HT1080 (cell line): ENCODE results near the gene GPR152. TPM values are rescaled to one million over a fixed set of nuclear protein-coding genes. Genes with fewer than 3 reads are reported as not detected.

Experiments used
- DNase-seq: peaks from one replicate; pipeline ENCODE4 v3.0.0-alpha.2; 2015; ENCODE audit warnings: low read depth
- polyA plus RNA-seq, 2 experiments: library from polyadenylated mRNA; depleted of rRNA; stranded (reverse); fragments of >200 nt; gene quantifications; 2 replicates each; pipeline ENCODE4 v1.2.3, GENCODE V29; 2015
- total RNA-seq: library from RNA; depleted of rRNA; stranded (reverse); fragments of >200 nt; shearing (Covaris generic); gene quantifications from 2 replicates; pipeline ENCODE4 v1.2.3, GENCODE V29; 2014; rRNA removed

Gene GPR152, protein sequence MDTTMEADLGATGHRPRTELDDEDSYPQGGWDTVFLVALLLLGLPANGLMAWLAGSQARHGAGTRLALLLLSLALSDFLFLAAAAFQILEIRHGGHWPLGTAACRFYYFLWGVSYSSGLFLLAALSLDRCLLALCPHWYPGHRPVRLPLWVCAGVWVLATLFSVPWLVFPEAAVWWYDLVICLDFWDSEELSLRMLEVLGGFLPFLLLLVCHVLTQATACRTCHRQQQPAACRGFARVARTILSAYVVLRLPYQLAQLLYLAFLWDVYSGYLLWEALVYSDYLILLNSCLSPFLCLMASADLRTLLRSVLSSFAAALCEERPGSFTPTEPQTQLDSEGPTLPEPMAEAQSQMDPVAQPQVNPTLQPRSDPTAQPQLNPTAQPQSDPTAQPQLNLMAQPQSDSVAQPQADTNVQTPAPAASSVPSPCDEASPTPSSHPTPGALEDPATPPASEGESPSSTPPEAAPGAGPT
- total RNA-seq = not detected in 2 replicates
- not detected in 2 replicates for polyA plus RNA-seq (2015; cell fraction: cytosol; rRNA removed)
- polyA plus RNA-seq (2015; cell fraction: nucleus; rRNA removed) = not detected in 2 replicates

DNA sequence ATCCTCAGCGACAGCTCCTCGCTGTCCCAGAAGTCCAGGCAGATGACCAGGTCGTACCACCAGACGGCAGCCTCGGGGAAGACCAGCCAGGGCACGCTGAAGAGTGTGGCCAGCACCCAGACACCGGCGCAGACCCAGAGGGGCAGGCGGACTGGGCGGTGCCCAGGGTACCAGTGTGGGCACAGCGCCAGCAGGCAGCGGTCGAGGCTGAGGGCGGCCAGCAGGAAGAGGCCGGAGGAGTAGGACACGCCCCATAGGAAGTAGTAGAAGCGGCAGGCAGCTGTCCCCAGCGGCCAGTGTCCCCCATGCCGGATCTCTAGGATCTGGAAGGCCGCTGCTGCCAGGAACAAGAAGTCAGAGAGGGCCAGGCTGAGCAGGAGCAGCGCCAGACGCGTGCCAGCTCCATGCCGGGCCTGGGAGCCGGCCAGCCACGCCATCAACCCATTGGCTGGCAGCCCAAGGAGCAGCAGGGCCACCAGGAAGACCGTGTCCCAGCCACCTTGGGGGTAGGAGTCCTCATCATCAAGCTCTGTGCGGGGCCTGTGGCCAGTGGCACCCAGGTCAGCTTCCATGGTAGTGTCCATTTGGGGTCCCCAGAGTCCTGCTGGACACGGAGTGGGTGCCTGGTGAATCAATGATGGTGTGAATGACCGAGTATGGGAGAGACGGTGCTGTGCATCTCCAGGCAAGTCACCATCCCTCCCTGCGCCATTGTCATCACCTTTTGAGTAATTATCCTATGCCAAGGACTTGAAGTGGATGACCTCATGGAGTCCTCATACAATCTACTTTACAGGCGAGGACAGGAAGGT, at the start of gene GPR152:
Gene GPR152, minus strand, starts transcription at position 589 of the 812 bp plus-strand sequence. Its CDS starts 5 bp downstream, at position 584.
- DNase-seq = no peak

DNA sequence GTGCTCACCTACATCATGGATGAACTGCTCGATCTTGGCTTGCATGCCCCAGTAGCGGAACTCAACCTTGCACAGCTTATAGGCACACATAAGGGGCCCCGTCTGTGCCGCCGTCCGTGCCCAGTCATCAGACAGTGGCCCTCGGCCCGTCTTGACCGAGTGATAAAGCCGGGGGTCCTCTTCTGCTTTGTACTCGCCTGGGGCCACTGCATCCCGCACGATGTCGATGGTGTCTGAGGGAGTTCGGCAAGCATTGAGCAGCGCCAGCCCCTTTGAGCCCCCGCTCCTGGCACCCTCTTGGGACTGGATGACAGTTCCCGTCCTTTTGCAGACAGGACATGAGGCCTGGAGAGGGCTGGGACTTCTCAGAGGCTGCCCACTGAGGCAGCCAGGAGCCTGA, 49.3 kb upstream of the GPR152 start:
- DNase-seq = no peak

DNA sequence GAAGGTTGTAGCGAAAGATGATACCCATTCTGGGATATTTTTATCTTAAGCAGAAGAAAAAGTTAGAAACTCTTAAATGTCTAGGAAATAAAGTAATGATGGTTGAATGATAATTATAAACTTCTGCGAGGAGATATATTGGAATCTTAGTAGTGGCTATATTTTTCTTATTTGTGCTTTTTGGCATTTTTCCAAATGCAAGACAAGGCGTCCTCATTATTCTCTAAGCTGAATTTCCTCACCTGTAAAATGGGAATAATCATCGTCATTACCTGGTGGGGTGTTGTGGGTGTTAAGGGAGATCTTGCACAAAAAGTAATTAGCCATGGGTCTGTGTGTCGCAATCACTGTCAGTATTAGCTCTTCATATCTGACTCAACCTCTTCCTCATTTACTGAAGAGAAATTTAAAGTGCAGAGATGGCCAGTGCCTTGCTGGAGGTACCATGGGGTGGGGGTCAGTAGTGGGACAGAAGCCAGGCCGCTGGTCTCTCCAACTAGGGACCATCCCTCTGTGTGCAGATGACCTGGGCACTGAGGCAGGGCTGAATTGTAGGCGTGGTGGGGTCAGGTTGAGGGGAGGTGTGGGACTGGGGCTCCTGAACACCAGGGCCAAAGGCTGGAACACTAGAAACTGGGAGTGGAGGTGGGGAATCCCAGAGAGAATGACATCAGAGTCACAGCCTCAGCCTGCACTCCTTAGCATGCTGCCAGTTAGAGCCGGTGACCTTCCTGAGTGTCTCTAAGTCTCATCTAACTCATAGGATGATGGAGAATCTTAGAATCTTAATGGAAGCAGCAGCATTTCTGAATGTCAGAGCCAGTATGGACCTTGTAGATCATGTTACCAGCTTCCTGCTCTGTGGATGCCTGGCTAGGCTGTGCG, 48.5 kb upstream of the GPR152 start:
- no peak for DNase-seq

DNA sequence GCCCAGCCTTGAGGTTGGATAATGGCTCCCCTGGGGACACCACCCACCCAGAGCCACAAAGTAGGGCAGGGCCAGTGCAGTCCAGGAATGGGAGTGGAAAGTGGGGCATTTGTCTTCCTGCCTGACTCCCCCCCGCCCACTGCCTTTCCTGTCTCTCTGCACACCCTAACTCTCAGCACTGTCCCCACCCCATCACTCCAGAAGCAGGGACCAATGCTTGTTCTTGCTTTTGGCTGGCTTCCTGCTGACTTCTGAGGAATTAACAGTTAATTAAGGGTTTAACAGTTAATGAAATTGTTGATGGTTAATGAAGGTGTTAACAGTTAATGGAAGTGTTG, 47.9 kb upstream of the GPR152 start:
- no peak for DNase-seq

DNA sequence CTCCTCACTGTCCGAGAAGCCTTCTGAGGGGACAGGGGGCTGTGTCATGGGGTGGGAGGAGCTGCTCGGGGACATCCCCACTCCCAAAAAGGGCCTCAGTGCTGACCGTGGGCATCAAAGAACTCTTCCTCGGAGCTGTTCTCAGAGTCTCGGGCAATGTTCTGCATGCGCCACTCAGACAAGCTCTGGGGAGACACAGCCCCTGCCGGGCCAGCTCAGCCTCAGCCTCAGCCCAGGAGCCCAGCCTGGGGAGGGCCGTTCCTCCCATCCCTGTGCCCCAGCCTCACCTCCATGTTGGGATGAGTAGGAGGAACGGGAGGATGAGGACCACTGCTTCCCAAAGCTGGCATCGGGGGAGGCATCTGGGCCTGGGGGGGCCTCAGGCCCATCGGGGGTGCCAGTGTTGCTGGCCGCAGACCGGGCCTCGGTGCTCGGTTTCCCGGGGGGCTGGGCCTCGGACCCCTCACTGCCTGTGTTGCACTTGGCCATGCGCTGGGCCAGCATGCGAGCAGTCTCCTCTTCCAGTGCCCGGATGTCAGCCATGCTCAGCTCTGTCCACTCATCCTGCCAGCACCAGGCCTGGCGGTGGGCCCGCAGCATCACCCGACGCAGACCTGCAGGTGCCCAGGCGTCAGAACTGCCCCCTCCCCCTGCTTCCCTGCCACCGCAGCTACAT, 47.4 kb upstream of the GPR152 start:
- no peak for DNase-seq

DNA sequence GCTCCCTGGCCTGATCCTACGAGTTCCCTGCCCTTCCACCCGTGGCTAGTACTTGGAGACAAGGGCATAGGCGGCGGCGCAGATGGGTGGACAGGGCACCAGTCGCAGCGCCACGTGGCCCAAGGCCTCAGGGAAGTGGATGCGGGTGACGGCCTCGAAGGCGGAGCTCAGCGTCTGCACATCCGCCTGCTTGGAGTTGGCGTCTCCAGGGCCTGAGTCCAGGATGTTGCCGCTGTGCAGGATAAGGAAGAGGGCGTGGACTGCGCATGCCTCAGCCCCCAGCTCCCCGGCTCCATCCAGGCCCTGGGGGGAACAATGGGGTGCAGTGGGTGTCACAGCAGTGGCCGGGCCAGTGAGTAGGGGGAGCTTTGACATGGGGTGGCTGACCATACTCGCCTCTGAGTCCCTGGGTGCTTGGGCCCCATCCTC, 46.0 kb upstream of the GPR152 start:
- no peak for DNase-seq

DNA sequence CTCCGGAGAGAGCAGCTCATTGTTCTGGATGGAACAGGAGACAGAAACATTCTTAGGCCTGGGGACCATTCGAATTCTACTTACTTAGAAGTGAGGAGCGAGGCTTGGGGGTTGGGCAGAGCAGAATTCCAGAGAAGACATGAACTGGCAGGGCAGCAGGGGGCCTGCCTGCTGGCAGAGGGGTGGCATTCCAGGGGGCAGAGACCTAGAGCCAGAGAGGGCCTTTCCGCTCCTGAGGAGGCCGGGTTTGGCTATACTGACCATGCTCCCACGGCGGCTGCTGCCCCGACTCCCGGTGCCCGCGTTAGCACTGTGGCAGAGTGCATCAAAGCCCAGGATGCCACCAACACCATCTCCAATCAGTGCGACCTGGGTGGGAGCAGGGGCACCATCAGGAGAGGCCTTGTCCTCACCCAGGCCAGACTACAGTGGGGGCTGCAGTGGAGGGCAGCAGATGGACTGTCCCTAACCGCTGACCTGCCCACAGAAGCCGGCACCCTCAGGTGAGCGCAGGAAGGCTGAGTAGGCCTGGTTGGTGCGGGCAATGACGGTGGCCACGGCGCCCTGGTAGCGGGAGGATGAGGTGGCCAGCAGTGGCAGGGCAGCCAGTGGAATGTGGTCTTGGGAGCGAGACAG, 45.2 kb upstream of the GPR152 start:
- DNase-seq = no peak

DNA sequence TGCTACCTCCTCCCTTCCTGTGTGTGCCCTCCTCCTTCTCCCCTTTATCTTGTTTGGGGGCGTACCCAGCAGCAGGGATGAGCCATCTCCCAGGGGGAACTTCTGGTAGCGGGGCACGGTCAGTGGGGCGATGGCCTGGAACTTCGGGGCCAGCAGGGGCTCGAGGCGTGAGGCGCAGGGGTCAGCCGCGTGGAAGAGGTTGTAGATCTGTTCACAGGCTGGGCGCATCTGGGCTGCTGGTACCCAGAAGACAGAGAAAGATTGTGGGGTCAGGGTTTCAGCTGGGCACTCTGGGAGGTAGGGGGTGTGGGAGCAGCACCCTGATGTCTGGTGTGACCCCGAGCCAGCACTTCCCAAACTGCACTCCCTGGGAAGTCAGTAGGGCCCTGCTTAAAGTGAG, 43.6 kb upstream of the GPR152 start:
- no peak for DNase-seq

DNA sequence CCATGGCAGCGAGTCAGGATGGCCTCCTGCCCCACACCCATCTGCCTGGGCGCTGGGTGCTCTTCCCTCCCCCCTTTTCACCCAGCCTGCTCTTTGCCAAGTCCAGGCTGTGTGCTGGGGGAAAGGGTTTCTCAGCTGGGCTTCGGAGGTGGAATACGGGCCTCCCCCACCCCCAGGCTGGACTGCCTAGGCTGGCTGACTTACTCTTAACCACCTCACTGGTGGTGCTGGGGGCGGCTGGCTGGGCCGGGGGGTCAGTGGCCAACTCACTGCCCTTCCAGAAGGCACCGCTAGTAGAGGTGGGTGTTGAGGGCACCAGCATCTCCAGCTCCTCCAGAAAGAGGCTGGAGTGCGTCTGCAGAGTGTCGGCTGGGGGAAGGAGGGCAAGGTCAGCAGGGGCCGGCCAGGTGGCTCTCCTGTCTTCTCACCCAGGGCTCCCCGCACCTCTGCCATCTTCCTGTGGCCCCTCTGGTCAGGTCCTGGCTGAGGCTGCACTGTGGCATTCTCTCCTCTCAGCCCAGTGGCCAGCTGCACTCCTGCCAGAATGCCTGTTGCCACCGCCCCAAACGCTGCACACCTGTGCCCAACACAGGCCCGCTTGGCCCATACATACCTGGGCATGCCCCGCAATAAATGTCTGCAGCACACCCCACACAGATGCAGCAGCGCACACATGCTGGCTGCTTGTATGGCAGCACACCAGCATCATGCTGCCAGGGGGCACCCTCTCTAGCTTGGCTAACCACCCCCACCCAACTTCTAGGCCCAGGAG, 42.9 kb upstream of the GPR152 start:
- no peak for DNase-seq

DNA sequence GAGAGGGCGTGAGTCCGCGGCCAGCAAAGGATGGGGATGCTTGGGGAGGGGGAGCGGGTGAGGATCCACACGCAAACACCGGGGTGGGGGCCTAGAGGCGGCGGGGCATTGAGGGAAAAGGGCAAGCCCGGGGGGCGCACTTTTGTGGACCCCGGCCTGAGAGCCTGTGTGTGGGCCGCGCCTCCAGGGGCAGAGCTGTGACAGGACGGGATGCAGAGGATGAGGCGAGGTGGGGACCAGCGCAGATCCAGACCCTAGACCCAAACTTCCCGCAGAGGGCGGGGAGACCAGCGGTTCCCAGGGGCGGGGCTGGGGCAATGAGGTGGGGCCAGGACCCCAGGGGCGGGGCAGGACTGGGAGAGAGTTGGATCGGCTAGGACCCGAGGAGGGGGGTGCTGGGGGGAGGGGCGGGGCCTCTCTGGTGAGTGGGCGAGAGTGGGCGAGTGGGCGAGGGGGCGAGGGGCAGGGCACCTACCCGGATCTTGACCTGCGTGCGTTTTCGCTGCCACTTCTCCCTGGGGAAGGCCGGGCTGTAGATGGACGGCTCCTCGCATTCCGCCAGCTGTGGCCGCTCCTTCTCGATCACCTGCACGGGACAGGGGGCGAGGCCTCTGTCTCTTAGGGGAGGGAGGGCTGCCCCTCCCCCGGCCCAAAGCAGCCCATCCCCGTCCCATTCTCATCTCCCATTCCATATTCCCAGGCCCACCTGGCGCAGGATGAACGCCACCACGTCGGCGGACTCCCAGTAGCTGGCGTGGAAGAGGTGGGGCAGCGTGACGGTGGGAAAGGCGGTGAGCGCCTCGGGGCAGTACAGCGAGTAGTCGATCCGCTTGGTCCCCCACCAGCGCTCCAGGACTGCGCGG, 42.1 kb upstream of the GPR152 start:
- no peak for DNase-seq

DNA sequence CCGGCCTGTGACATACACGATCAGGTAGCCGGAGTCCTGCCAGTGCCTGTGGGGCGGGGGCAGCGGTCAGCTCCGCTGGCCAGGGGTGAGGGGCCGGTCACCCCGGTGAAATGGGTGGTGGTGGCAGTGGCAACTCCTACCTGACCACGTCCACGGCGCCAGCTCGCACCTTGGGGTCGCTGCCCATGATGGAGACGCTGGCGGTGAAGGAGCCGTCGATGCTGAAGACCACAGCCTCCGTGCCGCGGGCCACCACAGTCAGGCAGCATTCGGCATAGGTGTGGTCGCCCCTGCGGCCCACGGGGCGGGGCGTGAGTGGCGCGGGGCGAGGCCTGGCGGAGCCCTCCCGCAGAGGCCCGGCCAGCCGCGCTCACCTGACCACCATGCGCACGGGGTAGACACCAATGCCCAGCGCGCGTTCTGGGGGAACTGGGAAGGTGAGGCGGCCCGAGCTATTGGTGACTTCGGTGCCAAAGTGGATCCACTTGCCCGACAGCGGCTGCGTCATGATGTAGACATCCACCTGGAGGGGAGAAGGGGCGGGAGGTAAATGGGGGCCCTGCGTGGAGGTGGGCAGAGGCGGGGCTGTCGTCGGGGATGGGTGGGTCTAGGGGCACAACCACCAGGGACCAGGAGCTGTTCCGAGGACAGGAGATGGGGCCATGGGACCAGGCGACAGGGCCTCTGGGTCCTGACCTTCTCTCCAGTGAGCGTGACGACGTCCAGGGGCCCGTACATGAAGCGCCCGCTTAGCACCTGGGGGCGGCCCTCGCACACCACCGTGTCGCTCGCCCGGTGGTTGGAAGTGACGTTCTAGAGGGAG, 41.2 kb upstream of the GPR152 start:
- DNase-seq = no peak

DNA sequence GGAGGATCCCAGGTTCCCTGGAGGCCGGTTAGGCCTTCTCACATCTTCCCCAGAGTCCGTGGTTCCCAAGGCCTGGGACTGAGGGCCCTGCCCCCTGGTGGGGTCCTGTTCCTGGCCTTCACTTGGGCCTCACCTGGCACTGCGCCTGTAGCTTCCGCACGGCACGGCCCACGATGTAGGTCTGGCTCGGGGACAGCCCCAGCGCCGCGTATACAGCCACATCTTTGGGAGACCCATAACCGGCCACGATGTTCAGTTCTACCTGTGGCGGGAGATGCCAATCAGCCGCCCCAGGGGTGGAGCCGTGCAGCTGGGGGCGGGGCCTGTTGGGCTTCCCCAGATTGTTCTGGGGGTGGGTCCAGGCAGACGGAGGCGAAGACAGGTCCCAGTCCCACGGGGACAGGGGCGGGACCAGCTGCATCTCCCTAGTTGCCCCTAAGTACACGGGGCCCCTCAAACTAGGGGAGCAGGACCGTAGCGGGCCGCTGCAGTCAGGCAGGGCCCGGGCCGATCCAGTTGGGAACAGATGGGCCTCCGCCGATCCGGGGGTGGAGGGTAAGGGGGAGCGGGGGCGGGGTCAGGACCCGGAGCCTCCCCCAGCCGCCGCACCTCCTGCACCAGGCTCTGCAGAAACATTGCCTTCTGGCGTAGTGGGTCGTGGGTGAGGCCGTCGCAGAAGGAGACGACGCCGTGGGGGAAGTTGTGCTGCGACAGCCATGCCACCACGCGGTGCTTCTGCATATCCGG, 40.4 kb upstream of the GPR152 start:
- no peak for DNase-seq

DNA sequence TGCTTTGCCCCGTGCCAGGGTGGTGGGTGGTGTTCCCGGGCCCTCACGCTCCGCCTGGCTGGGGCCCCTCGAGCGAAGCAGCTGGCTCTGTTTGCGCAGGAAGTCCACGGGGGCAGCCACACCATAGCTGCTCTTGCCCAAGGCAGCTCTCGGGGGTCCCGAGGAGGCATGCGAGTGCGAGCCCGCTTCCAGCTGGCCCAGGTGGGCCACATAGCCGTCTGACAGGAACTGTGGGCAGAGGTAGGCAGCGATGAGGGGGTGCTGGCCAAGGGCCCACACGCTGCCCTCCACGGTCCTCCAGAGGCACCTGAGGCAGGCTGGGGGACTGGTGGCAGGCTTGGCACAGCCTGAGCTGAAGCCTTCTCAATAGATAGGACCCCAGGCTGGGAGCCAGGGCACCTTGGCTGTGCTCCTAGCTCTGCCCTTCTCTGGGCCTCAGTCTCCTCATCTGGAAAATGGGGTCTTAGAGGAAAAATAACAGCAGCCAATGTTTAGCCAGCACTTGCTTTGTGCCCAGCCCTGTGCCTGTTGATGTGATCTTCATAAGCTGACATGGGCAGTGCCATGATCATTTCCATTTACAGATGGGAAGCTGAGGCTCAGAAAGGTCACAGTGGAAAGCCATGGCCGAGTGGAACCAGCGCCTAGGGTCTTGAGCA, 39.7 kb upstream of the GPR152 start:
- no peak for DNase-seq

DNA sequence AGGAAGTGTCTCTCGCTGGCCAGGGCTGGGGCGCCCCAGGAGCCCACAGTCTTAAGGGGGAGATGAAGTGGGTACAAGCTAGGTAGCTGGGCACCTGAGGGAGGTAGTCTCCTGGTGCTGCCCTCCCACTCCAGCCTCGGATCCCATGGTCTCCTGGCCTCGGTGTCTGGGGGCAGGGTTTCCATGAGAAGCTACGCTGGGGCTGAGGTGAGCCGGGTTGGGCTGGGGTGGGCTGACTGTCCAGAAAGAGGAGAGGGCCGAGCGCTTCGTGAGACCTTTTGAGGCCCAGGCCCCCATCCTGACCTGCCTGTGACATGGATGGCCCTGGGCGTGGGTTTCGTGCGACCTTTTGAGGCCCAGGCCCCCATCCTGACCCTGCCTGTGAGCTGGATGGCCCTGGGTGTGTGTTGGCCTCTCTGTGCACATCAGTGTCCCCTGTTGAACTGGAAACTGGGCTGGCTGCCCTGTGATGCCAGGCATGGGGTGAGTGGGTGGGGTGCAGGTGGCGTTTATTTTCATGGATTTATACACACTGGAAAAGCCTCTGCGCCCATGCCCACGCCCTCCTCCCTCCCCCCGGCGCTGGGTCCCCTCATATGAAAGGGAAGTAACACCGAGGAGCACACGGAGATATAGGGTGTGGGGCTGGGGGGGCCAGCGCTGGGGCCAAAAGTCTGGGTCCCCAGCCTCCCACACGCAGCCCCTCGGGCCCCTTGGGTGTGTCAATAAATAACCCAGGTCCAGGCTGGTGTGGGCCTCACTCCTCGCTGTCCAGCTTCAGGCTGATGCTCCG, 38.9 kb upstream of the GPR152 start:
- DNase-seq = no peak

DNA sequence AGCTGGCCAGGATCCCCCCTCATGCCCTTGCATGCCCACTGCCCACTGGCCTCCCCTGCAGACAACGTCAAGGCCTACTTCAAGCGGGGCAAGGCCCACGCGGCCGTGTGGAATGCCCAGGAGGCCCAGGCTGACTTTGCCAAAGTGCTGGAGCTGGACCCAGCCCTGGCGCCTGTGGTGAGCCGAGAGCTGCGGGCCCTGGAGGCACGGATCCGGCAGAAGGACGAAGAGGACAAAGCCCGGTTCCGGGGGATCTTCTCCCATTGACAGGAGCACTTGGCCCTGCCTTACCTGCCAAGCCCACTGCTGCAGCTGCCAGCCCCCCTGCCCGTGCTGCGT, 38.2 kb upstream of the GPR152 start:
- DNase-seq = no peak
